HEK293 (cell line): Measurements from ENCODE around the gene ME3.
A peak's percentile ranks its signal among the peaks of the same experiment; 100 is the strongest.

ENCODE experiments used
- CTCF ChIA-PET: fragments of 350-600 bp; formaldehyde crosslinking; extraction: SDS; loops from one replicate; lab custom pipeline; 2021; ENCODE audit warnings: antibody characterized with exemption; lab: Yijun Ruan, JAX
- POLR2A ChIA-PET: fragments of 300-600 bp; formaldehyde crosslinking; extraction: SDS; loops from one replicate; lab custom pipeline; 2020; ENCODE audit warnings: antibody characterized with exemption, inconsistent platforms; lab: Yijun Ruan, JAX
- H3K27ac ChIP-seq: fragments of 200-500 bp; sonication (Bioruptor generic); 2 replicates; pipeline ENCODE4 v1.5.1; 2014; ENCODE audit warnings: low read depth, low read length, control low read depth, inconsistent platforms; ENCODE audit errors: extremely low read depth
- H3K36me3 ChIP-seq, 2 experiments: fragments of 200-500 bp in 1 of 2; sonication (Bioruptor generic) in 1 of 2; 1 replicate in 1 of 2; 2 replicates in 1 of 2; pipeline ENCODE4 v1.5.1; 2014 to 2017; ENCODE audit warnings: inconsistent platforms in 2 of 2, low read length in 2 of 2; ENCODE audit not compliant: control insufficient read depth in 2 of 2, insufficient read depth in 1 of 2
- H3K4me1 ChIP-seq: fragments of 200-500 bp; sonication (Bioruptor generic); 2 replicates; pipeline ENCODE4 v1.5.1; 2014; ENCODE audit warnings: mild to moderate bottlenecking, low read length, inconsistent platforms; ENCODE audit not compliant: control insufficient read depth, insufficient read depth
- H3K4me3 ChIP-seq: 2 replicates; pipeline ENCODE4 v1.5.1; 2011; ENCODE audit warnings: low read depth, mild to moderate bottlenecking, control low read depth, low read length, moderate library complexity
- H3K9me3 ChIP-seq: fragments of 200-500 bp; sonication (Bioruptor generic); 2 replicates; pipeline ENCODE4 v1.5.1; 2014; ENCODE audit warnings: low read depth, low read length, inconsistent platforms; ENCODE audit not compliant: control insufficient read depth, insufficient read depth
- GLI4 ChIP-seq: fragments of 450-650 bp; formaldehyde crosslinking; IDR thresholded peaks from 2 replicates; pipeline ENCODE4 v1.5.1; 2016; ENCODE audit warnings: missing biosample characterization, missing genetic modification characterization
- HOXA7 ChIP-seq: sonication (generic); formaldehyde crosslinking; IDR thresholded peaks from 2 replicates; pipeline ENCODE4 v1.8.1; 2022; ENCODE audit warnings: missing genetic modification reagents, borderline replicate concordance
- HOXD13 ChIP-seq: sonication (generic); formaldehyde crosslinking; IDR thresholded peaks from 2 replicates; pipeline ENCODE4 v1.8.0; 2022; ENCODE audit warnings: missing genetic modification reagents, borderline replicate concordance
- KLF17 ChIP-seq: fragments of 450-650 bp; formaldehyde crosslinking; IDR thresholded peaks from 2 replicates; pipeline ENCODE4 v1.5.1; 2016; ENCODE audit warnings: missing biosample characterization, missing genetic modification characterization
- REPIN1 ChIP-seq: fragments of 450-650 bp; formaldehyde crosslinking; IDR thresholded peaks from 2 replicates; pipeline ENCODE4 v1.5.1; 2017; ENCODE audit warnings: missing biosample characterization, missing genetic modification characterization, low read depth
- ZBTB10 ChIP-seq: fragments of 450-650 bp; formaldehyde crosslinking; IDR thresholded peaks from 2 replicates; pipeline ENCODE4 v1.5.1; 2016; ENCODE audit warnings: missing biosample characterization, missing genetic modification characterization
- ZBTB11 ChIP-seq: fragments of 450-650 bp; formaldehyde crosslinking; conservative IDR thresholded peaks from 2 replicates; pipeline ENCODE4 v1.5.1; 2016; ENCODE audit warnings: low read depth, missing biosample characterization, missing genetic modification characterization
- ZNF10 ChIP-seq: fragments of 450-650 bp; formaldehyde crosslinking; IDR thresholded peaks from 2 replicates; pipeline ENCODE4 v1.5.1; 2017; ENCODE audit warnings: missing biosample characterization, missing genetic modification characterization
- ZNF121 ChIP-seq: fragments of 450-650 bp; formaldehyde crosslinking; IDR thresholded peaks from 2 replicates; pipeline ENCODE4 v1.5.1; 2016; ENCODE audit warnings: missing biosample characterization, missing genetic modification characterization
- ZNF132 ChIP-seq: fragments of 450-650 bp; formaldehyde crosslinking; IDR thresholded peaks from 2 replicates; pipeline ENCODE4 v1.5.1; 2017; ENCODE audit warnings: missing biosample characterization, missing genetic modification characterization, borderline replicate concordance
- ZNF292 ChIP-seq: fragments of 450-650 bp; formaldehyde crosslinking; IDR thresholded peaks from 2 replicates; pipeline ENCODE4 v1.5.1; 2016; ENCODE audit warnings: low read depth, missing biosample characterization, missing genetic modification characterization, borderline replicate concordance
- ZNF302 ChIP-seq: fragments of 450-650 bp; formaldehyde crosslinking; IDR thresholded peaks from 2 replicates; pipeline ENCODE4 v1.5.1; 2016; ENCODE audit warnings: missing biosample characterization, missing genetic modification characterization, low read depth
- ZNF311 ChIP-seq: fragments of 450-650 bp; formaldehyde crosslinking; IDR thresholded peaks from 2 replicates; pipeline ENCODE4 v1.5.1; 2017; ENCODE audit warnings: missing biosample characterization, missing genetic modification characterization, borderline replicate concordance
- ZNF341 ChIP-seq: fragments of 450-650 bp; formaldehyde crosslinking; IDR thresholded peaks from 2 replicates; pipeline ENCODE4; 2016; ENCODE audit warnings: low read depth, missing biosample characterization, missing genetic modification characterization
- ZNF394 ChIP-seq: fragments of 450-650 bp; formaldehyde crosslinking; IDR thresholded peaks from 2 replicates; pipeline ENCODE4 v1.5.1; 2016; ENCODE audit warnings: missing biosample characterization, missing genetic modification characterization, mild to moderate bottlenecking, moderate library complexity, borderline replicate concordance
- ZNF48 ChIP-seq: fragments of 450-650 bp; formaldehyde crosslinking; IDR thresholded peaks from 2 replicates; pipeline ENCODE4 v1.5.1; 2016; ENCODE audit warnings: missing biosample characterization, missing genetic modification characterization
- ZNF558 ChIP-seq: fragments of 450-650 bp; formaldehyde crosslinking; IDR thresholded peaks from 2 replicates; pipeline ENCODE4 v1.5.1; 2016; ENCODE audit warnings: missing biosample characterization, missing genetic modification characterization
- ZNF585B ChIP-seq: fragments of 450-650 bp; formaldehyde crosslinking; IDR thresholded peaks from 2 replicates; pipeline ENCODE4 v1.5.1; 2016; ENCODE audit warnings: missing biosample characterization, missing genetic modification characterization
- ZNF600 ChIP-seq: fragments of 450-650 bp; formaldehyde crosslinking; IDR thresholded peaks from 2 replicates; pipeline ENCODE4 v1.5.1; 2016; ENCODE audit warnings: missing biosample characterization, missing genetic modification characterization
- ZNF621 ChIP-seq: fragments of 450-650 bp; formaldehyde crosslinking; IDR thresholded peaks from 2 replicates; pipeline ENCODE4 v1.5.1; 2017; ENCODE audit warnings: missing biosample characterization, missing genetic modification characterization
- ZNF629 ChIP-seq: fragments of 450-650 bp; formaldehyde crosslinking; IDR thresholded peaks from 2 replicates; pipeline ENCODE4 v1.5.1; 2017; ENCODE audit warnings: missing biosample characterization, missing genetic modification characterization
- ZNF654 ChIP-seq: fragments of 450-650 bp; formaldehyde crosslinking; IDR thresholded peaks from 2 replicates; pipeline ENCODE4 v1.5.1; 2016; ENCODE audit warnings: low read depth, missing biosample characterization, missing genetic modification characterization
- ZNF747 ChIP-seq: fragments of 450-650 bp; formaldehyde crosslinking; IDR thresholded peaks from 2 replicates; pipeline ENCODE4 v1.5.1; 2016; ENCODE audit warnings: missing biosample characterization, missing genetic modification characterization
- ZSCAN4 ChIP-seq: fragments of 450-650 bp; formaldehyde crosslinking; IDR thresholded peaks from 2 replicates; pipeline ENCODE4 v1.5.1; 2017; ENCODE audit warnings: missing biosample characterization, missing genetic modification characterization
- ZXDB ChIP-seq: fragments of 450-650 bp; formaldehyde crosslinking; IDR thresholded peaks from 2 replicates; pipeline ENCODE4 v1.5.1; 2016; ENCODE audit warnings: missing biosample characterization, missing genetic modification characterization

Gene ME3

GRCh38 chr11:86458294-86459001 lies 214.0 kb downstream of the ME3 start:
- H3K27ac ChIP-seq: no peak overlapping the region
- ChIA-PET POLR2A (interaction anchor here (0.6 kb wide), 1 partner anchor 57 kb away, joined by 3 read pairs; no protein-coding TSS in a partner anchor), CTCF (interaction anchor here (0.6 to 2.6 kb wide), 7 partner anchors 61 to 341 kb away, joined by 3 to 20 read pairs (median 11); no protein-coding TSS in a partner anchor)
- H3K4me1 ChIP-seq: peaks cover 4% of the 10 kb centered on the region; the same call in 1 of the 2 replicates
- no peaks in the 10 kb centered on the region for H3K36me3 ChIP-seq
- no peaks in the 10 kb centered on the region for H3K9me3 ChIP-seq
- no peak overlapping the region for H3K4me3 ChIP-seq
- TF ChIP-seq ZNF48 (tag by site-specific recombination): no peak
- TF ChIP-seq ZNF629 (tag by site-specific recombination): no peak
- TF ChIP-seq ZNF558 (tag by site-specific recombination): no peak
- TF ChIP-seq ZBTB11 (tag by site-specific recombination): no peak
- TF ChIP-seq HOXD13 (CRISPR knock-in tag): no peak
- no peak for TF ChIP-seq ZNF600 (tag by site-specific recombination)
- no peak for TF ChIP-seq ZNF747
- TF ChIP-seq ZNF585B (tag by site-specific recombination): no peak
- no peak for TF ChIP-seq ZNF292 (tag by site-specific recombination)
- TF ChIP-seq ZNF132 (tag by site-specific recombination): no peak
- no peak for TF ChIP-seq ZSCAN4 (tag by site-specific recombination)
- no peak for TF ChIP-seq ZBTB10 (tag by site-specific recombination)
- TF ChIP-seq GLI4: no peak

- peaks cover 4% of the 10 kb centered on the region; the same call in 1 of the 2 replicates for H3K4me1 ChIP-seq
- H3K27ac ChIP-seq: no peak overlapping the region
- H3K4me3 ChIP-seq: no peak overlapping the region
- CTCF ChIA-PET: interaction anchor here (0.6 to 2.9 kb wide), 44 partner anchors 15 to 462 kb away, joined by 3 to 24 read pairs (median 4); no protein-coding TSS in a partner anchor
- H3K36me3 ChIP-seq: no peaks in the 10 kb centered on the region
- H3K9me3 ChIP-seq: no peaks in the 10 kb centered on the region
- POLR2A ChIA-PET: interaction anchor here (0.6 to 1.2 kb wide), 3 partner anchors 103 to 334 kb away, joined by 3 to 8 read pairs (median 3); no protein-coding TSS in a partner anchor
- peak; percentile 89 for TF ChIP-seq ZNF654
- TF ChIP-seq ZNF311 (tag by site-specific recombination): no peak
- TF ChIP-seq HOXA7 (CRISPR knock-in tag): no peak
- no peak for TF ChIP-seq ZNF747
- no peak for TF ChIP-seq ZNF10 (tag by site-specific recombination)
- TF ChIP-seq ZNF302 (tag by site-specific recombination): no peak
- TF ChIP-seq KLF17 (tag by site-specific recombination): 0 out of 2 replicates have a peak, but pooled peaks have one; percentile 20
- TF ChIP-seq ZNF341 (tag by site-specific recombination): no peak
- TF ChIP-seq ZXDB: no peak
- TF ChIP-seq REPIN1 (tag by site-specific recombination): no peak
- TF ChIP-seq ZNF394: no peak
- no peak for TF ChIP-seq ZNF621 (tag by site-specific recombination)
- TF ChIP-seq ZNF121 (tag by site-specific recombination): no peak
These were observed 216.1 kb downstream of the ME3 start for GRCh38 chr11:86456075-86456939.
